CD4-positive, alpha-beta T cell treated with Interleukin-4 for 1 hour (primary cell): ENCODE results near the gene NBPF10.
"Not testable (repeated sequence)": the region's sequence is repeated elsewhere in the genome, so short reads cannot be mapped to it uniquely, and the experiment has no call there.

Source experiments
- DNase-seq, 2 donors: peaks; one replicate each; pipeline ENCODE4 v3.0.0-alpha.2; 2020 to 2022

NBPF10 gene

DNA sequence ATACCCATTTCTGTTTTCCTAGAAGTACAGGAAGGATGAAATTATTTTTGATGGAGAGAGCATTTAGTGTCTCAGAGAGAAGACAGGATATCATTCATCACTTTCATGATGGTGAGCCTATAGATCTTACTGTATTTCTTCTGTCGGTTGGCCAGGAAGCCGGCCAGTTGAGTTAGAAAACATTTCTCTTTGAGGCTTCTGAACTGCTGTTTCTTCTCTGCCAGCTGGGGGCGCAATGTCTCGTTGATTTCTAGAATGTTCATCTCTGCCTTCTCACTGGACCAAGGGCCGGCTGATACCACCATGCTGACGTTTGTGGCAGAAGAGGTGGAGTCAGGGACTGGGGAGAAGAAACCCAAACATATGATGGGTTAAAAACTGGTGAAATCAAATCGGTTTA, at the start of gene NBPF10:
TSS of gene NBPF10 (minus strand) at position 340 of the 400 bp plus-strand sequence. CDS start at position 305, 35 bp downstream.
- peak; percentile 9 to 16 for DNase-seq

GRCh38 chr1:146174531-146174930, 29.9 kb upstream of the NBPF10 start:
- DNase-seq = not testable (repeated sequence)

- DNase-seq = not testable (repeated sequence)
Measured at GRCh38 chr1:146167740-146168139, 23.1 kb upstream of the NBPF10 start.

DNA sequence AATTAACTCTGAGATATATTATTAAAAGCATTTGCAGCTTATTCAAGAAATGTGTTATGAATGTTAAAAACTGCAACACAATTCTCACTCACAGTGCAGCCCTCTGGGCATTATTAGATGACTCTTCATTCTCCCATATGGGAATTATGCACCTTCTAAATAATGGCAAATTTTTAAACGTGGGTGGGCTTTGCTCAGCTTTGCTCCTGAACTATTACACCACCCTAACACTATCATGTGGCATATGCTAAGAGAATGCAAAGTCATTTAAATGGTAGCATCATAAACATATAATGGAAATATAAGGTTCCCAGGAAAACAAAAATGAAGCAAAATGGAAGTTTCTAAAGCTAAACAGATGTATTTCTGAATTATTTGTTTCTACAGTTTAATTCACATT, 22.7 kb upstream of the NBPF10 start:
- DNase-seq = not testable (repeated sequence)
